Adrenal gland (tissue), 5 donors: ENCODE measurements around the gene IFITM5.

ENCODE experiments used
- CTCF ChIP-seq, 6 experiments: fragments of 450-650 bp in 4 of 6; fragments of 200-600 bp in 2 of 6; sonication (generic) in 1 of 6; IDR thresholded peaks; 1 replicate in 5 of 6; 2 replicates in 1 of 6; pipeline versions ENCODE4 v1.5.1 to v1.8.0; 2016 to 2021; ENCODE audit warnings: antibody characterized with exemption in 6 of 6, mild to moderate bottlenecking in 2 of 6, moderate library complexity in 1 of 6
- POLR2A ChIP-seq, 2 donors: fragments of 450-650 bp; IDR thresholded peaks; one replicate each; pipeline ENCODE4 v1.6.1; 2017; ENCODE audit warnings: antibody characterized with exemption in 2 of 2, mild to moderate bottlenecking in 2 of 2, moderate library complexity in 1 of 2
- donor health status: DM: no; HTN: no; CAD: no.

DNA sequence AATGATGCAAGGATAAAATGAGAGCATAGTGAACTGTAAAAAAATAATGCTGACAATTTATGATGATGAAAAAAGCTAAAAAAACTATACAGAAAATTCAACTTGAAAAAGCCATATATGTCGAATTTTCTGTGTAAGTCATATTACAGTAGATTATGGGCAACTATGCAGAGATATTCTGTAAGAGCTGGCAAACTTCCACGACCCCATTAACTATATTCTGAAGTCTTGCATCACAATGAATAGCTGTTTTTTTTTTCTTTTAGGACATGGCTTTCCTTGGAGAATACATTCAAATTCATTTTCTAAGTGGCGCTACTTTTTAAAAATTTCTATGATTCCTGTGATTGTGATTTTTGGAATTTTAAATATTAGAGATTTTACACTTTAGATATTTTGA is 44.1 kb downstream of the IFITM5 start:
- TF ChIP-seq POLR2A (IDR thresholded peaks at IDR 0.05) (no peak), CTCF (IDR thresholded peaks at IDR 0.05) (no peak)
